HuH-7.5 (cell line): ENCODE results near the gene USP2.
"Not testable (repeated sequence)": the region's sequence is repeated elsewhere in the genome, so short reads cannot be mapped to it uniquely, and the experiment has no call there.

Experiments used
- DNase-seq: peaks from one replicate; pipeline ENCODE4 v3.0.0; 2011; ENCODE audit warnings: low spot score

Gene USP2

DNA sequence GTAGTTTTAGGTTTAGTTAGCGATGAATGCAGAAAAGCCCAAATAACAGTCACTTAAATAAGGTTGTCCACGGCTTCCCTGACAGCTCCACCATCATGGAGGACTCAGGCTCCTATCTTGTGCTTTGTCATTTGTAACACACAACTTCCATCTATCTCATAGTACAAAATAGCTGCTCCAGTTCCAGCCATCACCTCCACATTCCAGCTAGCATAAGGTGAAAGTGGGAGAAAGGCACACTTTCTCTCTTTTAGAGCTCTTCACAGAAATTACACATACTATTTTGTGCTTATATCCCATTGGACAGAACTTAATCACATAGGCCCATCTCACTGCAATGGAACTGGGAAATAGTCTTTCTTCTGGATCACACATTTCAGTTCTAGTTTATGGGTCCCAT, 32.8 kb upstream of the USP2 start:
- no peak for DNase-seq

DNA sequence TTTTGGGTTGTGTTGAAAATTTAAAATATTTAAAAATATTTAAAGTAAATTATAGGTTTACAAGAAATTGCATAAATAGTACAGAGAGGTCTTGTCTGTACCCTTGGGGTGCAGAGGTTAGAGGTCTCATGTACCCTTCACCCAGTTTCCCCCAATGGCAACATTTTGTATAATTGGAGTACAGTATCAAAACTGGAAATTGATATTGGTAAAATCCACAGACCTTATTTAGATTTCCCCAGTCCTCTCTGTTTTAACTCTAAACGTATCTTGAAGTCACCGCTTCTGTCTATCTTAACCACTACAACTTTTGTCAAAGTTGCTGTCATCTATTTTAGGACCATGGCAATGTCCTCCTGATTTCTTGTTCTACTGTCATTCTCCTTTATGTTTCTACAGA, 30.6 kb upstream of the USP2 start:
- DNase-seq: no peak

DNA sequence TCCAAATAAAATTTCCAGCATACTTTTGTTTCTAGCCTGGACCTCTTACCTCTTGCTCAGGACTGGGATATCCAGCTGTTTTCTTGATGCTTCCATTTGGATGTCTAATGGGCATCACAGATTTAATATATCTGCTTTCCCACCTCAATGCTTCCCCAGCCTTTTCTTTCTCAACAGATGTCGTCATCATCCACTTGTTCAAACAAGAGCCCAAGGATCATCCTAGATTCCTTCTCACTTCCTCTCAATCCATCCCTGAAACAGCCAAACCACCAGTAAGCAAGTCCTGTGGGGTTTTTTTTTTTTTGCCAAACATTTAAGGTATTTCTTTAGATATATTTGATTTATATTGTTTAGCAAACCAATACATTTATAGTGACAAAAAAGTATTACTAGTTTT, 29.0 kb upstream of the USP2 start:
- DNase-seq: no peak

DNA sequence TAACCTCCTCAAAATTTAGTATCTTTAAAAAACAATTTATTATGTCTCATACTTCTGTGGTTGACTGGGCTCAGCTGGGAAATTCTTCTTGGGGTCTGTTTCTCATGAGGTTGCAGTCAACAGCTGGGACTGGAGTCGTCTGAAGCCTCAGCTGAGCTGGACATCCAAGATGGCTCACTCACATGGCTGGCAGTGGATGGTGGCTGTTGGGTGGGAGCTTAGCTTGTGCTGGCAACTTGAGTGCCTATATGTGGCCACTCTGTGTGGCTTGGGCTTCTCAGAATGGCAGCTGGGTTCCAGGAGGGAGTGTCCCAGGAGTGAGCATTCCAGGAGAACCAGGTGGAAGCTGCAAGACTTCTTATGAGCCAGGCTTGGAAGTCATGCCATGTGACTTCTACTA, 28.2 kb upstream of the USP2 start:
- no peak for DNase-seq

- no peak for DNase-seq
Observed at GRCh38 chr11:119406005-119406404, 24.5 kb upstream of the USP2 start.

DNA sequence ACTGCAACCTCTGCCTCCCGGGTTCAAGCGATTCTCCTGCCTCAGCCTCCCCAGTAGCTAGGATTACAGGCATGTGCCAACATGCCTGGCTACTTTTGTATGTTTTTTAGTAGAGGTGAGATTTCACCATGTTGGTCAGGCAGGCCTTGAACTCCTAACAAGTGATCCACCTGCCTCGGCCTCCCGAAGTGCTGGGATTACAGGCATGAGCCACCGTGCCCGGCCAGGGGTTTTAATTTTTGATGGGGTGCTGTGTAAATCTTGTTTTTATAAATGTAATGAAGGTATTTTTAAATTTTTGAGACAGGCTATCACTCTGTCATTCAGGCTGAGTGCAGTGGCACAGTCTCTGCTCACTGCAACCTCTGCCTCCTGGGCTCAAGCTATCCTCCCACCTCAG, 24.0 kb upstream of the USP2 start:
- DNase-seq: not testable (repeated sequence)

GRCh38 chr11:119404872-119405271, 23.4 kb upstream of the USP2 start:
- DNase-seq: no peak

- DNase-seq: no peak
Observed at GRCh38 chr11:119403021-119403420, 21.5 kb upstream of the USP2 start.

- no peak for DNase-seq
Observed at GRCh38 chr11:119402470-119402869, 21.0 kb upstream of the USP2 start.

DNA sequence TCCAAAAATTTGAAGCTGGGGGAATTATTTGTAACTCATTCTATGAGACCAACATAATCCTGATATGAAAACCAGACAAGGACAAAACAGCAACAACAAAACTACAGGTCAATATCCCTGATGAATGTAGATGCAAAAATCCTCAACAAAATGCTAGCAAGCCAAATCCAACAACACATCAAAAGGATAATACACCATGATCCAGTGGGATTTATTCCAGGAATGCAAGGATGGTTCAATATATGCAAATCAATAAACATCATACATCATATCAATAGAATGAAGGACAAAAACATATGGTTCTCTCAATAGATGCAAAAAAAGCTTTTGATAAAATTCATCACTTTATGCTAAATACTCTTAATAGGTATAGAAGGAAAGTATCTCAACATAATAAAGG, 19.4 kb upstream of the USP2 start:
- DNase-seq: no peak

- no peak for DNase-seq
Observed at GRCh38 chr11:119397740-119398139, 16.2 kb upstream of the USP2 start.

DNA sequence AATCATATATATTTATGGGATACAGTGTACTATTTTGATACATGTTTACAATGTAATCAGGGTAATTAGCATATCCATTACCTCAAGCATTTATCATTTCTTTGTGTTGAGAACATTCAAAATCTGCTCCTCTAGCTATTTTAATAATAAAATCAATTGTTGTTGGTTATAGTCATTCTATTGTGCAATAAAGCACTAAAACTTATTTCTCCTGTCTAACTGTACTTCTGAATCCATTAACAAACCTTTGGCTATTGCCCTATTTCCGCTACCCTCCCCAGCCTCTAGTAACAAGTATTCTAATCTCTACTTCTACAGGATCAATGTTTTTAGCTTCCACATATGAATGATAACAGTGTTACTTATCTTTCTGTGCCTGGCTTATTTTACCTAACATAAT, 15.3 kb upstream of the USP2 start:
- DNase-seq: no peak

DNA sequence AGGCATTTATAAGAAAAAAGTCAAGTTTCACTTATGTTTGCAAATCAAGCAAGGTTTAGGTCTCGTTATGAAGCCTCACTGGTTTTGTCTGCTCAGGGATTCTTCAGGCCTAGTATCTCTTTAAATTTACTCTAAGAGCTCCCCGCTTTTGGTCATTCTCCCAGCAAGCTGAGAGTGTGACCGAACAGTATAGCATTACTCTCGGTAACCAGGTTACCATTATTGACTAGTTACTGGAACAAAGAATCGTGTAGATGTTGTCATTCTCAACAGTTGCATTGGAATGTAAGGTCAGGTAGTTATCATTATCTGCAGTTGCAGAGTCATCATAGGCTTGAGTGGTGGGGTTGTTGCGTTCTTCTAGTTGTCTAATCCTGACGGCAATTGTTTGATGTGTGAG, 9.8 kb upstream of the USP2 start:
- no peak for DNase-seq

DNA sequence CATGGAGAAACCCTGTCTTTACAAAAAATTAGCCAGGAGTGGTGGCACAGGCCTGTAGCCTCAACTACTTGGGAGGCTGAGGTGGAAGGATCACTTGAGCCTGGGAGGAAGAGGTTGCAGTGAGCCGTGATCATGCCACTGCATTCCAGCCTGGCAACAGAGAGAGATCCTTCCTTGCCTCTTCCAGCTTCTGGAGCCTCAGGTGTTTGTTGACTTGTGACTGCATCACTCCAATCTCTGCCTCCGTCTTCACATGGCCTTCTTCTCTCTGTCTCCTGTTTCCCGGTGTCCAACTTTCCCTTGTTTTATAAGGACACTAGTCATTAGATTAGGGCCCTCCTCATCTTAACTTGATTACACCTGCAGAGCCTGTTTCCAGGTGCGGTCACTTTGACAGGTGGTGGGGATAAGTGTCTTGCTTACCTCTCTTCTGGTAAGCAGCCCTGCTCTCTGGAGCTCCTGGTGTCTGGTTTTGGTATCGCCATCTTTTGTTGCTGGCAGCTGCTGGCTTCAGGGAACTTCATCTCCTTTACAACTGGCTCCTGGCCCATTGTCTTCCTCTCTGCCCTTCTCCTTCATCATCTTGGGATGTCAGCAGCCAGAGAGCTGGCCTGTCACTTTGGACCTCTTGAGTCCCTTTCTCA, 8.2 kb upstream of the USP2 start:
- DNase-seq: peak; percentile 51

GRCh38 chr11:119388103-119388502, 6.6 kb upstream of the USP2 start:
- no peak for DNase-seq

DNA sequence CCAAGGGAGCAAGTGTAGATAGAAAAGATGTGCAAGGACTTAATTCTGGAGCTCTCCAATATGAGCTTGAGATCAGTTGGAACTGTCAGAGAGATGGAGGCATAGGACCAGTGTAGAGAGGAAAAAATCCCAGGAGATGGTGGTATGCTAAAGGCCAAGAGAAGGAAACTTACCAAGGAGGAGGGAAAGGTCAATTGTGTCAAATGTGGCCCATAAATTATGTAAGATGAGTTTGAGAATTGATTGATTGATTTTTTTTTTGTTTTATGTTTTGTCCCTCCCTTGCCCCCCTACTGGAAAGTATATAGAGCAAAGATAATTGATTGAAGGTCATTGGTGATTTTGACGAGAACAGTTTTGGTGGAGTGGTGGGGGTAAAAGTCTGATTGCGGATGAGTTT, 2.8 kb upstream of the USP2 start:
- DNase-seq: no peak

- not testable (repeated sequence) for DNase-seq
Observed at GRCh38 chr11:119382513-119382912, 1.0 kb upstream of the USP2 start.

DNA sequence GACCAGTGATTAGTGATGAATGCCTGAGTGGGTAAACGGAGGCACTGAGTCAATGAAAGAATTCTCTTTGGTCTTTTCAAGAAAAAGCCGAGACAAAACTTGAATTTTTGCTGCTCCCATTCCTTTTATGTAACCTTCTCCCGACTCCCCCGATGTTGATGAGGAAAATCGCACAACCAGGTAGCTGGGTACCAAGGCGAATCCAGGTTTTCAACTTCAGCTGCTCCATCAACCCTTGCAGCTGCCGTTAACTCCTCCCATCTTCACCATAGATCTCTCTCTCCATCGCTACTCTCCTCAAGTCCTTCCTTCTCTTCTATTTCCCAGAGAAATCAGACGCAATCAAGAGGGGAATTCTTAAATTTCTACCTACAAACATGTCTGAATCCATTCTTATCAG, 611 bp upstream of the USP2 start:
- no peak for DNase-seq

DNA sequence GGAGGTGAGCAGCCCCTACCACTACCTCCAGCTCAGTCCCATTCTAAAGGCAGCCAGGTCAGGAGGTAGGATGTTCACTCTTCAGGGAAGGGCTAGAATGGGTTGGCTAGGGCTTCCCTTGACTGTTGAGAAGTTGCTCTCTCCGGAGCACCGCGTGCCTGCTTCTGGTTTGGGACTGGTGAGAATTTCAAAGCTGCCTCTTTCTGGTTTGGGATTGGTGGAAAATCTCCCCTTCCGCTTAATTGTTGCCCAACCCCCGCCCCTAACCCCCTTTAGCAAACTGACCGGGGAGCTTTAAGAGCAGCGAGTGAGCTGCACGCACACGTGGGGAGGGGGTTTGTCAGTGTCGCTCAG, 686 bp downstream of the USP2 start:
- DNase-seq: no peak

DNA sequence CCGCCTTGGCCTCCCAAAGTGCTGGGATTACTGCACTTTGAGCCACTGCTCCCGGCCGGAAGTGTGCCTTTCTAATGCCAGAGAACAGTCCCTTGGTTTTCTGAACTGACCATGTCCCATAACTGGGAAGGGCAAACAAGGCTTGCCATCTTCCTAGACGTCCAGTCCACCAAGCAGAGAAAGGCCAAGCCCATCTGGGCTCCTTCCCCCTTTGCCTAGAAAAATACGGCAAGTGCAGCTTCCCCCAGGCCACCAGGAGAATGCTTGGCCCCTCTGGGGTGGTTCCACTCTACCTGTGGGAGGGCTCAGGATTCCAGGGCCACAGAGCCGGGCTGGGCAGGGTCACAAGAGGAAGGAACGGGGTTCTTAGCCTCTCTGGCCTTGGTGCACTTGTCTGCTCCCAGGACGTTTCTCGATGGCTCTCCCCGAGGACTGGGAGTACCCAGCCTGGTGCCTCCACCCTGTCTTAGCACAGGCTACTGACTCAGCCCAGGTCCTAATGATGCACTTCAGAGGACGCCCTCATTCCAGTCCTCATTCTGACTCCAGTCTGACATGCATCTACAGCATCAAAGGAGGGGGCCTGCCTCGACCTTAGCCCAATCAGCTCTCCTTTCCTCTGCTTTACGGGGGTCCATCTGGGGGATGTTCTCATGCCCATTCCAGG, 1.2 kb downstream of the USP2 start:
- no peak for DNase-seq

DNA sequence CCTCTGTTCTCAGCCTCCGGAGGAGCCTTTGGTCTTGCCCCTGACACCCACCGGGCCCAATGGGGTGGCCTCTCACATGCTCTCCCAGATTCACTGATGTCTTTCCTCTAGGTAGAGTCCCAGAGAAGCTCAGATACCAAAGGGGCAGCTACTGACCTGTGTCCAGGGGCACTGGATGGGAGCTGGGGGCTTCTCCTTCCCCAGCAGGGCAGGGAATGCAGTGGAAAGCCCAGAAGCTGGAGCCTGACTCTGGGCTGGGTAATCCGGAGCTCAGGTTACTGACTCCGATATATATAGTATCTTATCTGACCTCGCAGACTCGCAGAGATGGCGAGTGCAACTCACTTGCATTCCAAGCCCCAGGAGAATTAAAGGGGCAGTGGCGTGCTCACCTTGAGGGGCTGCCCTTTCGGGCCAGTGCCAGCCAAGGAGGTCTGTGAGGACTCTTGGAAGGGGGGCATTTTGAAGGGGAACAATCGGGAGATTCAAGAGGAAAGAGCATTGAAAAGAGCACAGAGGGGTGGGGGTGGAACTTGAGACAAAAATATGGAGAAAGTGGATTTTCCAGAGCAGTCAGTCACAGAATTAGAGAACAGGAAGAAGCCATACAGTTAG, 2.5 kb downstream of the USP2 start:
- DNase-seq: no peak

- no peak for DNase-seq
Observed at GRCh38 chr11:119377961-119378667, 3.4 kb downstream of the USP2 start.
